NCI-H446 treated with DMSO at 0.1 percent for 48 hours (cell line): ENCODE data around the gene SPATA31D3.
"Not testable (repeated sequence)": the region's sequence is repeated elsewhere in the genome, so short reads cannot be mapped to it uniquely, and the experiment has no call there.

Experiments
- DNase-seq: peaks from one replicate; lab custom pipeline; 2025; lab: John Stamatoyannopoulos, UW

The SPATA31D3 gene

DNA sequence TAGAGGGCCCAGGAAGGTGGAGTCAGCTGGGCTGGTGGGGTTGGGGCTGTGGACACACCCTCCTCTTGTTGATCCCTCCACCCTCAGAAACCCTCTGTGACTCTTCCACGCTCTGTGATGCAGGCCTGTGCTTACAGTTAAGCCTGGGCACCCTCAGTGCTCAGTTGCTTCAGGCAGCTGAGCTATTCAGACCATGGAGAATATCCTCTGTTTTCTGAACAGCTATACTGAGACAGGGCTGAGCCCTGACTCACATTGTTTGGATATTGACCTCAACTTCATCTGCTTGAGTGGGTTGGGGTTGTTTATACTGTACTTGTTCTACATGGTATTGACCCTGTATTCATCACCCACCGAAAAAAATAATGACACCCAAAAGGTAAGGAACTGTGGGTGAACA is at the start of gene SPATA31D3:
TSS of gene SPATA31D3 (plus strand) at position 108 of the 400 bp plus-strand sequence. CDS start at position 194, 86 bp downstream.
- DNase-seq: not testable (repeated sequence)

DNA sequence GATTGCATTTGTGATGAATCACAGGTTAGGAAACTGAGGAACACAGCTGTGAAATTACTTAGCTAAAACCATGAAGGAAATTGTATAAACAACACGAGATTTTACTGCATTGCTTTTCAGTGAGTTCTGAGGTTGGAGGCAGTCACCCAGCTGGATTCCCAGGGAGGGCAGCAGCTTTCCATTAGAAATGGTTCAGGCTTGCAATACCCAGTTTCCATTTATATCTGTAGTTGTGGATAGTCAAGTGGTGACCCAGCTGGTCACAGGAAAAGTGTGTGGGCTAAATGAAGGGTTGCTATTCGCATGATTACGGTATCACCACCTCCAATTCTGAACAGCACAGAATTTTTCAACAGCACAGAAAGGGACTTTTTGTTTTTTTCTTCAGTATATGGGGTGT is 49.4 kb upstream of the SPATA31D3 start:
- no peak for DNase-seq

DNA sequence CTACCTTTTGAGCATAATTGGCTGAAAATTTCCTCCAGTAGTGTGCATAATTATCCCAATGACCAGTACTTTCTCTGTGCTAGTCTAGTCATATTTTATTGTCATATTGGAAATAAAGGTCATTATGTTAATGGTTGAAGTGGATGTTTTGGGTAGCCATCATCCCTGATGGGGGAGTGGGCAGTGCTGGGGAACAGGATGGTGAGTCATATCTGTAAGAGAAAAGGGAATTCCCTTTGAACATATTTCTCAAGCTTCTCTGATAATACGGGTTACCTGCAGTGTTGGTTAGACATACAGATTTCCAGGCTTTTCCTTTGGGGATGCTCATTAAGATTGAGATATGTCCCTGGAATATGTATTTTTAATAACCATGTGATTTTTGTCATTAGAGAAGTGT is 48.4 kb upstream of the SPATA31D3 start:
- DNase-seq: no peak

DNA sequence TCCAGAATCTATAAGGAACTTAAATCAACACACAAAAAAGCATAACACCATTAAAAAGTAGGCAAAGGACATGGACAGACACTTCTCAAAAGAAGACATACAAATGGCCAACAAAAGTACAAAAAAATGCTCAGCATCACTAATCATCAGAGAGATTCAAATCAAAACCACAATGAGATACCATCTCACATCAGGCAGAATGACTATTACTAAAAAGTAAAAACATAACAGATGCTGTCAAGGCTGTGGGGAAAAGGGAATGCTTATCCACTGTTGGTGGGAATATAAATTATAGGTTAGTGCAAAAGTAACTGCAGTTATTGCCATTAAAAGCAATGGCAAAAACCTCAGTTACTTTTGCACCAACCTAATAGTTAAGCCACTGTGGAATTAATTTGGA is 47.2 kb upstream of the SPATA31D3 start:
- no peak for DNase-seq

GRCh38 chr9:81898851-81899250 is 44.4 kb upstream of the SPATA31D3 start:
- DNase-seq: no peak

DNA sequence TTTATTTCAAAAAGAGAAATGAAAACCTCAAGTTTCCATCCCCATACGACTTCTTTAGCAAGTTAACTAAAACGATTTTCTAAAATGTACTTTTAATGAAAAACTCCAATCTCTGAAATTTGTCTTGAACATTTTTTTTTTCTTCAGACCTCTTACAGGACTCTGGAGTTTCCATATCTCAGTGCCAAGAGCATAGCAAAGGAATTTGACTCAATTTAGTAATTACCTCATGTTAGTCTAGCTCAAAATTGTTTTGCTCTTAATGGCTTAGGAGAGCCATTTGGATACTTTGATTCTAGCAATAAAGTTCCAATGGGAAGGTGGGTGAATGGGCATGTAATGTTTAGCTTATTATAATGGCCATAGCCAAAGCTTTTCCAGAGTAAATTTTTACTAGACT is 41.1 kb upstream of the SPATA31D3 start:
- no peak for DNase-seq

GRCh38 chr9:81902626-81903025 is 40.7 kb upstream of the SPATA31D3 start:
- DNase-seq: no peak

DNA sequence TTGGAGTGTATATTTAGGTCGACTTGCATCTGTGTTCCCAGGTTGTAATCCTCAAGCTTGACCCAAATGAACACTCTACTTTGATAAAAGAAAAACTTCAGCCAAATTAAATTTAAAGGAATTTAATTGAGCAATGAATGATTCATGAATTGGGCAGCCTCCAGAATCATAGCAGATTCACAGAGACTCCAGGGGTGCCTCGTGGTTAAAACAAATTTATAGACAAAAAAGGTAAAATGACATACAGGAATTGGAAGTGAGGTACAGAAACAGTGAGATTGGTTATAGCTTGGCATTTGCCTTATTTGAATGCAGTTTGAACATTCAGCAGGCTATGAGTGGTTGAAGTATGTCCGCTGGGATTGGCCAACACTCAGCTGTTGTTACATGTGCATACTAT is 36.6 kb upstream of the SPATA31D3 start:
- DNase-seq: no peak

- DNase-seq: no peak
These were observed 31.2 kb upstream of the SPATA31D3 start for GRCh38 chr9:81912135-81912534.

- DNase-seq: no peak
These were observed 27.3 kb upstream of the SPATA31D3 start for GRCh38 chr9:81915801-81916505.

GRCh38 chr9:81918507-81918906 is 24.8 kb upstream of the SPATA31D3 start:
- DNase-seq: not testable (repeated sequence)

DNA sequence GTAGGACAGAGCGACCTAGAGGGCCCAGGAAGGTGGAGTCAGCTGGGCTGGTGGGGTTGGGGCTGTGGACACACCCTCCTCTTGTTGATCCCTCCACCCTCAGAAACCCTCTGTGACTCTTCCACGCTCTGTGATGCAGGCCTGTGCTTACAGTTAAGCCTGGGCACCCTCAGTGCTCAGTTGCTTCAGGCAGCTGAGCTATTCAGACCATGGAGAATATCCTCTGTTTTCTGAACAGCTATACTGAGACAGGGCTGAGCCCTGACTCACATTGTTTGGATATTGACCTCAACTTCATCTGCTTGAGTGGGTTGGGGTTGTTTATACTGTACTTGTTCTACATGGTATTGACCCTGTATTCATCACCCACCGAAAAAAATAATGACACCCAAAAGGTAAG is 15.0 kb upstream of the SPATA31D3 start, which contains the start of gene SPATA31D4:
TSS of gene SPATA31D4 (plus strand) at position 124 of the 400 bp plus-strand sequence. CDS start at position 210, 86 bp downstream.
- DNase-seq: not testable (repeated sequence)

DNA sequence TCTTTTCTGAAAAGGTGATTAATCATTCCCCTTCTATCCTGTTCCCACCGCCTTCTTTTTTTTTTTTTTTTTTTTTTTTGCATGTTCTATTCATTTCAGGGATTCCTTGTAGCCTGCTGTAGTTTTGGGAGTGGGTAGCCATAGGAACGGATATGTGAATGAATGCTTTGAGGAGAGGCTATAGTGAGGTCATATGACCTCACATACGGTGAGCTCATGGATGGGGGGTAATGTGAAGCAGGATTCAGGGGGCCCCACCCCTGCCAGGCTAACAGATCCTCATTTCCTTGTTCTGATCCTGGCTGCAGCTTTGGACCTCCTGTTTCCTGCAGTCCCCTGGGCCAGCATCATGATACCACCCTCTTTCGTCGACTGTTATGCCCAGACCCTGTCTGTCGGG is 13.2 kb upstream of the SPATA31D3 start:
- not testable (repeated sequence) for DNase-seq

DNA sequence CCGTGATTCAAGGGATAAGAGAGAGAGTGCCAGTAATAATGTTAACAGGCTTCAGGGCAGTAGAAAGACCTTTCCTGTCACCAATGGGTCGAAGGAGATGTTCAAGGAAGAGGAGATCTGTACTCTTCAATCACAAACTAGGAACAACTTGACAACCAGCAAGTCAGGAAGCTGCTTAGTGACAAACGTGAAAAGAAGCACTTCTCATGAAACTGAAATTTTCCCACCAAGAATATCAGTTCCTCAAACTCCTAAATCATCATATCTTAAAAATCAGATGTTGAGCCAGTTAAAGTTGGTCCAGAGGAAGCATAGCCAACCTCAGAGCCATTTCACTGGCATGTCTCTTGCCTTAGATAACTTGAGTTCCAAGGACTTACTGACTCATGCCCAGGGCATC is 9.8 kb upstream of the SPATA31D3 start:
- not testable (repeated sequence) for DNase-seq

DNA sequence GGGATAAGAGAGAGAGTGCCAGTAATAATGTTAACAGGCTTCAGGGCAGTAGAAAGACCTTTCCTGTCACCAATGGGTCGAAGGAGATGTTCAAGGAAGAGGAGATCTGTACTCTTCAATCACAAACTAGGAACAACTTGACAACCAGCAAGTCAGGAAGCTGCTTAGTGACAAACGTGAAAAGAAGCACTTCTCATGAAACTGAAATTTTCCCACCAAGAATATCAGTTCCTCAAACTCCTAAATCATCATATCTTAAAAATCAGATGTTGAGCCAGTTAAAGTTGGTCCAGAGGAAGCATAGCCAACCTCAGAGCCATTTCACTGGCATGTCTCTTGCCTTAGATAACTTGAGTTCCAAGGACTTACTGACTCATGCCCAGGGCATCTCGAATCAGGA is 5.3 kb downstream of the SPATA31D3 start:
- not testable (repeated sequence) for DNase-seq

DNA sequence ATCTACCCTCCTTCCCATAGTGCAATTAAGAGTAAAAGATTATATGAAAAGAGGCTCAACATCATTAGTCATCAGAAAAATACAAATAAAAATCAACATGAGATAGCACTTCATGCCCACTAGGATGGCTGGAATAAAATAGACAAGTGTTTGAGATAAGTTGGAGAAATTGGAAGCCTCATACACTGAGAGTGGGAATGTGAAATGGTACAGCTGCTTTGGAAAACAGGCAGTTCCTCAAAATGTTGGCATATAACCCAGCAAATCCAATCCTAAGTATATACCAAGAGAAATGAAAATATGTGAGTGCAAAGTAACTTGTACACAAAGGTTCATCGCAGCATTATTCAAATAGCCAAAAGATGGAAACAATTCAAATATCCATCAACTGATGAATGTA is 9.8 kb downstream of the SPATA31D3 start:
- no peak for DNase-seq

- no peak for DNase-seq
These were observed 12.3 kb downstream of the SPATA31D3 start for GRCh38 chr9:81955625-81956024.

- DNase-seq: no peak
These were observed 21.2 kb downstream of the SPATA31D3 start for GRCh38 chr9:81964218-81965171.

DNA sequence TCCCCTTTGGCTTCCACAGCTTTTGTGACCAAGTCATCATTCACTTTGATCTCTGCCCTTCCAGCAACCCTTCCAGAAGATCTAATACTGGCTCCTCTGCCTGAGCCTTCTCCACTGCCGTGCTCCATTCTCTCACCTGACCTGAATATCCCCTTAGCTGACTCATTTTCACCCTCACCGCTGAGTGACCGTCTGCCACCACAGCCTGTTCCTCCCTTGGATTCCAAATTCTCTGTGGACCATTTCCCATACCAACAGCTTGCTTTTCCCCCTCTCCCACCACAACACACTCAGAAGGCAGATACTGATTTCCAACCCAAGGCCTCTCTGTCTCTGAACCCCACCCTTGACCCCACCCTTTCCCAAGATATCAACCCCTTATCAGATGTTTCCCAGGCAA is 24.7 kb downstream of the SPATA31D3 start:
- DNase-seq: no peak

DNA sequence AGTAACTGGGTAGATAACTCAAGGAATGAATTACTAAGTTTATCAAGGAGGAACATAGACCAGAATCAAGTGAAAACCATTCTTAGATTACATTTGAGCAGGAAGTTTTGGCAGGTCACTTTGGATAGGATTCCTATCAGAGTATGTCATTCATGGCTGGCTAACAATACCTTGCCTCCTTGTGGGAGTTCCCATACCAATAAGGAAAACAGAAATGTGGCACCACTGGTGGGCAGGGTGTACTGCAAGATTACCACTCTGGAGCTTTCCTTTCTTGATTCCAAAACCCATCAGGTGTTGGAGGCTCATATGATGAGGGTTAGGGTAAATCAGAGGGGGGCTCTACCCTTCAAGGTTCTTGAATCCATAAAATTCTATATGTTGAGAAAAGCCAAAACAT is 26.7 kb downstream of the SPATA31D3 start:
- DNase-seq: no peak

DNA sequence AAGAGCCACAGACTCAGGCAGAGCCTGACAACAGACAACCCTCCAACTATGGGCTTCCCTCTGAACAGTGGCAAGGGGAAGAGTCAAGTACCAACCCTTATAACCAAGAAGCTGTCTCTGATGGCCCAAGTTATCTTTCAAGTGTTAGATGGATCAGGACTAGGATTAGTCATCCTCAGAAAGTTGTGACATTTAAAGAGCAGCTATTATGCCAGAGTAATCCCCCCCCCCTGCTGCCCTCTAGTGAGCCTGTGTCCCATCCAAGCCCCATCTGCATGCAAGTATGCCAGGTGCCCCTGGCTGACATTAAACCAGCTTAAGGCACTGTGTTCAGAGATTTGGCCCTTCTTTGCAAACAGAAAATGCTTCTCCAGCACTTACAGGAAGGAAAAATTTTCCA is 28.4 kb downstream of the SPATA31D3 start:
- no peak for DNase-seq

GRCh38 chr9:81974764-81975163 is 31.5 kb downstream of the SPATA31D3 start:
- no peak for DNase-seq

DNA sequence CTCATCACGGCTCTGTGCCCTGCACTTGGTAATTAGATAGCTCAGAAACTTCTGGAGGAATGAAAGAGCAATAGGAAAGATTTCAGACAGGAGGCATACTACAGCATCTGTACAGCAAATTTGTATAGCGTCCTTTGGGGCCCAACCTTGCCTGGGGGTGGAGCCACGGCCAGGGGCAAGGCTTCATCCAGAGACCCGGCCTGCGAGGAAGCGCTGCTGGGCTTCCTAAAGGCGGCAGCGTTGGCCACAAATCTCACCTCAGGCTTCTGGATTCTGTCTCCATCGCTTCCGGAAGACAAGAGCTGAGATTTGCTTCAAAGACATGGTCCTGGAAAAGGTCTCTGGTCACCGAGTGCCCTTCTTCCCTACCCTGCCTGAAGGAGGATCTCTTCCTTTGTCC is 33.1 kb downstream of the SPATA31D3 start:
- DNase-seq: no peak
